HepG2 (cell line): Measurements from ENCODE around the gene RSPH9. TPM values are rescaled to one million over a fixed set of nuclear protein-coding genes. Genes with fewer than 3 reads are reported as not detected.

Experiments used
- ARID5B ChIP-seq: IDR thresholded peaks from 2 replicates; pipeline ENCODE4 v1.4.0; 2020; ENCODE audit warnings: mild to moderate bottlenecking, missing genetic modification reagents
- ELF4 ChIP-seq: sonication (generic); formaldehyde crosslinking; IDR thresholded peaks from 2 replicates; pipeline ENCODE4 v1.5.0; 2020; ENCODE audit warnings: missing genetic modification reagents, mild to moderate bottlenecking, moderate library complexity, borderline replicate concordance
- FOXP1 ChIP-seq, 2 experiments: fragments of 450-650 bp in 1 of 2; IDR thresholded peaks; 2 replicates each; pipeline ENCODE4 v1.6.1; 2017 to 2018; ENCODE audit warnings: antibody characterized with exemption in 1 of 2
- KDM1A ChIP-seq: IDR thresholded peaks from 2 replicates; pipeline ENCODE4 v1.6.1; 2016; ENCODE audit warnings: missing compliant biosample characterization
- NONO ChIP-seq, 2 experiments: fragments of 450-650 bp in 1 of 2; sonication (generic) in 1 of 2; formaldehyde crosslinking in 1 of 2; IDR thresholded peaks in 1 of 2; conservative IDR thresholded peaks in 1 of 2; 2 replicates each; pipeline versions ENCODE4 v1.6.1 to v1.8.0; 2017 to 2022; ENCODE audit warnings: mild to moderate bottlenecking in 1 of 2, missing genetic modification reagents in 1 of 2, moderate library complexity in 1 of 2
- SAP130 ChIP-seq: IDR thresholded peaks from 2 replicates; pipeline ENCODE4 v1.6.1; 2016; ENCODE audit warnings: low read depth
- TGIF2 ChIP-seq: IDR thresholded peaks from 2 replicates; pipeline ENCODE4 v1.6.1; 2016; ENCODE audit warnings: control low read depth, missing compliant biosample characterization
- ZMYM3 ChIP-seq: sonication (generic); formaldehyde crosslinking; IDR thresholded peaks from 2 replicates; pipeline ENCODE4 v1.5.1; 2020; ENCODE audit warnings: mild to moderate bottlenecking, missing genetic modification reagents
- ZNF124 ChIP-seq: sonication (generic); formaldehyde crosslinking; IDR thresholded peaks from 2 replicates; pipeline ENCODE4 v1.4.0; 2020; ENCODE audit warnings: missing genetic modification reagents
- ZNF18 ChIP-seq: sonication (generic); formaldehyde crosslinking; IDR thresholded peaks from 2 replicates; pipeline ENCODE4 v1.8.0; 2022; ENCODE audit warnings: mild to moderate bottlenecking, missing genetic modification reagents; ENCODE audit not compliant: insufficient replicate concordance
- ZNF33A ChIP-seq: sonication (generic); formaldehyde crosslinking; IDR thresholded peaks from 2 replicates; pipeline ENCODE4 v1.5.1; 2020; ENCODE audit warnings: missing genetic modification reagents, mild to moderate bottlenecking, moderate library complexity, borderline replicate concordance
- ZNF629 ChIP-seq: sonication (generic); formaldehyde crosslinking; conservative IDR thresholded peaks from 2 replicates; pipeline ENCODE4 v1.5.0; 2020; ENCODE audit warnings: missing genetic modification reagents
- polyA plus RNA-seq, 8 experiments: library from polyadenylated mRNA; depleted of rRNA in 3 of 8; stranded (reverse) in 7 of 8; unstranded in 1 of 8; fragments of >200 nt; fragmentation: Illumina TruSeq in 4 of 8; extraction: Trizol in 4 of 8; gene quantifications; 2 replicates each; pipeline versions ENCODE4 v1.2.1 to v1.2.3, GENCODE V29; 2011 to 2016; ENCODE audit warnings: low read depth in 4 of 8, missing spikeins in 1 of 8, mixed read lengths in 1 of 8; ENCODE audit not compliant: insufficient read depth in 1 of 8
- total RNA-seq, 5 experiments: library from RNA; depleted of rRNA; stranded (reverse); fragments of >200 nt; fragmentation: Illumina TruSeq; extraction: Trizol; gene quantifications; 2 replicates each; pipeline ENCODE4 v1.2.3, GENCODE V29; 2016; ENCODE audit warnings: low read depth in 1 of 5

RSPH9 gene
- total and polyA plus RNA-seq, 2 of the 13 experiments (the other 11 are each of a cell fraction or from before 2014, with no cell fraction given) = 0.04 TPM; not detected in 1

GRCh38 chr6:43703512-43704429 lies 58.9 kb downstream of the RSPH9 start (continued):
- TF ChIP-seq ARID5B (0 out of 2 replicates have a peak, but pooled peaks have one; percentile 12), ELF4 (0 out of 2 replicates have a peak, but pooled peaks have one; percentile 15), ZNF18 (peak; percentile 12), ZNF33A (CRISPR knock-in tag) (no peak), TGIF2 (CRISPR knock-in tag) (no peak), NONO (IDR thresholded peaks at IDR 0.05) (no peak), NONO (CRISPR knock-in tag; conservative IDR thresholded peaks at IDR 0.05) (0 out of 2 replicates have a peak, but pooled peaks have one; percentile 7), SAP130 (CRISPR knock-in tag) (peak; percentile 26; the same call in 1 of the 2 replicates), FOXP1 (IDR thresholded peaks at IDR 0.05) (no peak), FOXP1 (CRISPR knock-in tag; IDR thresholded peaks at IDR 0.05) (peak; percentile 49; the same call in 1 of the 2 replicates), ZMYM3 (peak; percentile 62; the same call in 1 of the 2 replicates), ZNF124 (0 out of 2 replicates have a peak, but pooled peaks have one; percentile 32), ZNF629 (peak; percentile 95), KDM1A (CRISPR knock-in tag) (peak; percentile 85)
